ENCODE results near the gene ATP1B2.

DNA sequence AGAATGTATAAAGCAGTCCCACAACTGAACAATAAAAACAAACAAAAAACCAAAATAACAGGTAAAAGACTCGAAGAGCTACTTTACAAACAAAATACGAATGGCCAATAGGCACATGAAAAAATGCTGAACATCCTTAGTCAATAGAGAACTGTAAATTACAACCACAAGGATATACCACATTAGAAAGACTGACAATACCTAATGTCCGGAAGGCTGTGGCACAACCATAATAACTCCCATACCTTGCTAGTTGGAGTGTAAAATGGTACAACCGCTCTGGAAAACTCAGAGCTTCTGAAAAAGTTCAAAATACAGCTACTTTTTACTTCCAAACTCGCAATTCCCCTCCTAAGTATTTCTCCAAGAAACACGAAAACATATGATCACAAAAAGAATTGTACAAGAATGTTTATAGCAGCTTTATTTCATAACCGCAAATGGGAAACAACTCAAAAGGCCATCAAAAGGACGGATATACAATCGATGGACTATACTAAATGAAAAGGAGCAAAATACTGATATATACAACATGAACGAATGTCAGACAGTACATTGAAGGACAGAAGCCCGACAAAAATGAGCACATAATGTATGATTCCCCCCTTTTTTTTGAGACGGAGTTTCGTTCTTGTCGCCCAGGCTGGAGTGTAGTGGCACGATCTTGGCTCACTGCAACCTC, 34.3 kb downstream of the ATP1B2 start:
- no peak for TF ChIP-seq GLIS3 (CRISPR knock-in tag; IDR thresholded peaks at IDR 0.05)
- TF ChIP-seq RARB (CRISPR knock-in tag; IDR thresholded peaks at IDR 0.05), result no peak
- TF ChIP-seq ZFP3 (CRISPR knock-in tag; IDR thresholded peaks at IDR 0.05), result no peak
- TF ChIP-seq ZNF70 (CRISPR knock-in tag; IDR thresholded peaks at IDR 0.05), result no peak
- no peak for TF ChIP-seq ZNF565 (CRISPR knock-in tag; conservative IDR thresholded peaks at IDR 0.05; ENCODE audit: low read depth)

Data from SK-N-SH treated with all-trans-retinoic acid at 6 μM for 48 hours (cell line).